Pulmonary artery endothelial cell (primary cell): ENCODE measurements around the gene USE1. TPM values are rescaled to one million over a fixed set of nuclear protein-coding genes. Genes with fewer than 3 reads are reported as not detected.

Source experiments
- DNase-seq: peaks from one replicate; pipeline ENCODE4 v3.0.0-alpha.2; 2011; ENCODE audit warnings: low read depth, low spot score
- total RNA-seq: library from RNA; depleted of rRNA; stranded (reverse); fragments of >200 nt; gene quantifications from 2 replicates; pipeline ENCODE4 v1.2.3, GENCODE V29; 2014

Gene USE1
- total RNA-seq, 1 donor from 2014 or later = 19.1 TPM

DNA sequence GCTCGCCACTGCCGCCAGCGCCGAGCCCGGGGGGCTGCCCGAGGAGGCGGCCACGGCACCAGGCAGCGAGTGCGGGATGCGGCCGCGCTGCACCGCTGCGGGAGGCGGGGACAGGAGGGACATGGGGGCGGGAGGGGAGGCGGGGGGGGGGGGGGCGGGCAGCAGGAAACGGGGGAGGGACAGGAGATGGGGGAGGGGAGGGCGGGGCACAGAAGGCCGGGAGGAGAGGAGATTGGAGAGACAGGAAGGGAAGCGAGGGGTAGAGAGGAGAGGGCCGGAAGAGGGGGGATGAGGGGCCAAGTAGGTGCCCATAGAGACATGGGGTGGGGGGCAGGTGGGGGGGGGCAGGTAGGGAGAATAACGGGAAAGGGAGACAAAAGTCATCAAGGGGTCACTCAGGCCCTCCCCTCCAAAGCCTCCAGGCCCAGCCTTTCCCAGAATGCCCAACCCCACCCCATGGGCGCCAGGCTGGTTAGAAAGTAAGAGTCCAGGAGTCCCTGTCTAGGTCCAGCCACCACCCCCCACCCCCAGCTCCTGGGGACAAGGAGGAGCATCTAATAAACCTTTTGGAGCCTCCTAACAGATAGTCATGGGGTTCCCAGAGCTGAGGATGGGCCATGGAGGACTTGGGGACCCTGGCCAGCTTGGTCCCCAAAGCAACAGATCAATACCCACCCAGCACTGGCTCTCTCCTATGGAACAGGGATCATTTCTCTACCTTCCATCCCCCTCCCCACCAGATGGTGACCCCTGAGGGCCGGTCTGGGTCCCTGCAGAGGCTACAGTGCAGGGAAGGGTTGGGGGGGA, 21.0 kb downstream of the USE1 start:
- no peak for DNase-seq

DNA sequence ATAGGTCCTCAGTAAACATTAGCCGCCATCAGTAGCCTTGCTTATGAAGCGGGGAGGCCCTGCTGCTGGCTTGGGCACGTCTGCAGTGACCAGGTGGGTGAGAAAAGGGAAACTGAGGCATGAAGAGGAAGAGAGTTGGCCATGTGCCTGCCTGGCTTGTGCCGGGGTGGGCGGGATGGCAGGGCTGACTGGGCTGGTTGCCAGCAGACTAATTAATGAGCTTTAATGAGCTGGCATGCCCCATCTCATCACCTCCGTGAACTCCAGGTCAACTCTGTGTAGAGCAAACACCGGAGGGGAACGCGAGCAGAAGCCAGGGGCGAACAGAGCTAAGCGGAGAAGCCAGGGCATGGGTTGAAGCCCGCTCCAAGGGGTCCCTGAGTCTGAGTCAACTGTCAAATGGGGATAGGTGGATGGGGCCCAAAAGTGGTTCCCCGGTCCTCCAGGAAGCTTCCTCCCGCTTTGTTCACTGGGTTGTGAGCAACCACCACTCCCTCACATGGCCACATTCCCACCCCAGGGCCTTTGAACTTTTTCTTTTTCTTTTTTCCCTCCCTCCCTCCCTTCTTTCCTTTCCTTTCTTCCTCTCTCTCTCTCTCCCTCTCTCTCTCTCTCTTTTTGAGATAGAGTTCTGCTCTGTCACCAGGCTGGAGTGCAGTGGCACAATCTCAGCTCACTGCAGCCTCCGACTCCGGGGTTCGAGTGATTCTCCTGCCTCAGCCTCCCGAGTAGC, 21.8 kb downstream of the USE1 start:
- DNase-seq = no peak

DNA sequence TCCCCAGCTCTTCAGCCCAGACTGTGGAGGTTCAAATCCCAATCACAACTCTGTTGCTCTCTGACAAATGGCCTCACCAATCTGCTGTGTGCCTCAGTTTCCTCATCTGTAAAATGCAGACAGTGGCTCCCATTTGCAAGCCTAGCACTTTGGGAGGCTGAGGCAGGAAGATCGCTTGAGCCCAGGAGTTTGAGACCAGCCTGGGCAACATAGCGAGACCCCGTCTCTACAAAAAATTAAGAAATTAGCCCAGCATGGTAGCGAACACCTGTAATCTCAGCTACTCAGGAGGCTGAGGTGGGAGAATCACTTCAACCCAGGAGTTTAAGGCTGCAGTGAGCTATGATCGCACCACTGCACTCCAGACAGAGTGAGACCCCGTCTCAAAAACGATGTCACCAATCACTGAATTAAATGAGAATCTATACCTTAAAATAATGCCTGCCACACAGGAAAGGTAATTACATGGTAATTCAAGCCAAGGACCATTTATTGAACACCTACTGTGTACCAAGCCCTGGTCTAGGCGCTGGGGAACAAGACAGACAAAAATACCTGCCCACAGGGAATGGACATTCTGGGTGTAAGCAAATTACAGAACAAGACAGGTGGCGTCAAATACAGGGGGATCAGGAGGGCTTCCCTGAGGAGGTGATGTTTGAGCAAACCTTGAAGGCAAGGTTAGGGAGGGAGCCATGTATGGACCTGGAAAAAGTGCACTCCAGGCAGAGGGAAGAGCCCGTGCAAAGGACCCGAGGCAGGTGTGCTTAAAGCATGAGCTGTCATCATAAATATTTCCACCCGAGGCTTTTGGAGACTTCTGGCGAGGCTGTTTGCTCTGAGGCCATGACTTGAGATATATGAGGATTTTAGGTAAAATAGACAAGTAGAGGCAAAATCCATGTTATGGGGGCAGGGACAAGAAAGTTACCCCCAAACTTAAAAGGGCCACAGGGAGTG, 22.9 kb downstream of the USE1 start:
- no peak for DNase-seq

DNA sequence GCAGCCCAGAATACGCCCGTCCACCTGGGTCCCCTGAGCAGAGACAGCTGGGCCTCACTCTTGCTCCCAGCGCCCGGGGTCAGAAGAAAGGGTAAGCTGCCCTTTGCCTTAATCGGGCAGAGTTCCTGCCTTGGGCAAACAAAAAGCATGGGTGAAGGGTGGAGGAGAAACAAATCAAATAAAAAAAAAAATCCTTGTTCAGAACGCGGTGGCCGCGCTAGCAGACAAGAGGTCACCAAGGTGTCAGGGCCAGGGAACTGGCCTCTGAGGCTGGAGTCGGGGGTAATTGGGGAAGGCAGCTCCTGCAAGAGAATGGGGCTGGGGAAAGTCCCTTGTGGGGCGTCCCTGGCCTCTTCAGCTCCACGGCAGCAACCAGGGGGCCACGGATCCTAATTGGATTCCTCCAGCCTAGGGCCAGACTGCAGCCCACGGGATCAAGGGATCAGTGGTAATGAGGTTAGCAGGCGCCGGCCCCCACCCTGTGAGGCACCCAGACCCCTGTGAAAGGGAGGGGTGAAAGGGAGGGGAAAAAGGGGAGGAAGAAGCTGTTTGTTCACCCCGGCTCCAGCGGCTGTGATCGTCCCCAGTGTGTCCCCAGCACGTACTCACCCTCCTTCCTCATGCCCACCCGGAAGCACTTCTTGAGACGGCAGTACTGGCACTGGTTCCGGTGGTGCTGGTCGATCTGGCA, 25.1 kb downstream of the USE1 start:
- DNase-seq = no peak

DNA sequence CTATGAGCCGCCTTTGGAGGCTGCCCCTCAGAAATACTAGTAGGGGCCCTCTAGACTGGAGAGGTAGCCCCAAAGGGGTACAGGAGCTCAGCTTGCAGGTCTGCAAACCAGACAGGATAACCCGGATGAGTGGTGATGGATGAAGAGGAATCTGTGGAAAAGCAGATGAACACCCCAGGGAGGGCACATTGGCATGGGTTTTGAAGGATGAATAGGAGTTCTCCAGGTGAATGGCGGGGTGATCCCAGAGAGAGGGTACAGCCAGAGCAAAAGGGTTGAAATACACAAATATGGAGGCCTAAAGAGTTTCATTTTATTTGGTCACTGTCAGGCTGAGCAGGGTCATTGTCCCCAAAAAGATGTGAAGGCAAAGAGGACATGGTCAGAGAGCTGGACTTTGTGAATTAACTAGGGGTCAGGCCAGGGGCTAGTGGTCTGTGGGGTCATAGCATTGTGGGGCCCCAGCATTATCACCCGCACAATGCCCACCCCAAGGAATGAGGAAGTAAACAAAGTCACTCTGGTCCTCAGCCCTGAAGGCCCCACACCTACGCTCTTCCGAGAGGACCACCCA, 25.8 kb downstream of the USE1 start:
- DNase-seq = no peak

DNA sequence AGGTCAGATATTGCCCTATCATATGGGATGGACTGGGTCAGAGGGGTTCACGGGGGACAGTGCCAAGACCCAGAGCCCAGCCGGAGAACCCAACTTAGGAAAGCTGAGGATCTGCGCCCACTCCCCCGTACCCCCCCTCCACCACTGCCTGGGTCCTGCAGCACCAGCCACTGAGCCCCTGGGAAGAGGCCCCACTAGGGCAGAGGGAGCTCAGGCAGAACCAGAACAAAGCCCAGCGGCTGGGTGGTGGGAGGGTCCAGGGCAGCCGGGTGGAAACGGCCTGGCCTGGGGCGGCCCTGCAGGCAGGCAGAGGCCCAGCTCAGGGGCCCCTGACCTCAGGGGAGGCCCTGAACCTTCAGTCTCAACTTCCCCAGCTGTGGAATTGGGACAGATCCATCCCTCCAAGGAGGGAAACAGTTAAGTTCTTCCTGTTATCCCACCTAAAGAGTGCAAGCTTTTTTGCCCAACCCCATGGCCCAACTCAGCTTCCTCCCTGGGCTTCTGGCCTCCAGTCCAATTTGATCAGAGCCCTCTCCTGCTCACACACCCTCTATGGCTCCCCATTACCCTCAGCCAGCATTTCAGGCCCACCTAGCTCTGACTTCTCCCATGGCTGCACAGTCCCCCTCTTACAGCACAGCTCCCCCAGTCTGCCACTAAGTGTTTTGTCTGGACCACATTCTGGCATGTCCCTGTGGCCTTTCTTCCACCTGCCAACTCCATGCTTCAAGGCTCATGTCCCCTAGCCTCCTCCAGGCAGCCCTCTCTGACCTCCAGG, 27.5 kb downstream of the USE1 start:
- no peak for DNase-seq

DNA sequence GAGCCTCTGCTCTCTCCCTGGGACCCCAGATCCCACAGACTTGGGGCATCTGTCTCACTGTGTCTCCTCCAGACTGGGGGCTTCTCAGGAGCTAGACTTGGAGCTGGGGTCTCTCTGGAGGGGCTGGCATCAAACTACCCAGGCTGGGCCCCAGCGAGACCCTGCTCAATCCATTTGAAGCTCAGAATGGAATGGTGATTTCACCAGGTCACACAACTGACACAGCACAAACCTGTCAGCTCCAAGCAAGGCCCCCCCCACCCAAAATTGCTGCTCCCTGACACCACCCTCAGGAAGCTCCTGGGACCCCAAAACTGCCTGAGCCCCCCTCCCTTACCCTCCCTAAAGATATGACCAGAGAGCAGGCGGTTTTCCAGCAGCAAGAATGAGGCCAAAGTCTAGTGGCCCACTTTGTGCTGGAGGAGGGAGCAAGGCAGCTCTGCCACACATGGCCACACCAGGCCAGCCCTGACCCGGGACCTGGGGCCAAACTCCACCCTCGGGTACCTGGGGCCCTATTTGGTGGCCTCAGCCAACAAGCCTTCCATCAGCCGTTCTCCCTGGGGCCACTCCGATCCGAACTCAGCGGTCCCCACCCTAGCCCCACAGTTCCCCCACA, 28.2 kb downstream of the USE1 start:
- no peak for DNase-seq

DNA sequence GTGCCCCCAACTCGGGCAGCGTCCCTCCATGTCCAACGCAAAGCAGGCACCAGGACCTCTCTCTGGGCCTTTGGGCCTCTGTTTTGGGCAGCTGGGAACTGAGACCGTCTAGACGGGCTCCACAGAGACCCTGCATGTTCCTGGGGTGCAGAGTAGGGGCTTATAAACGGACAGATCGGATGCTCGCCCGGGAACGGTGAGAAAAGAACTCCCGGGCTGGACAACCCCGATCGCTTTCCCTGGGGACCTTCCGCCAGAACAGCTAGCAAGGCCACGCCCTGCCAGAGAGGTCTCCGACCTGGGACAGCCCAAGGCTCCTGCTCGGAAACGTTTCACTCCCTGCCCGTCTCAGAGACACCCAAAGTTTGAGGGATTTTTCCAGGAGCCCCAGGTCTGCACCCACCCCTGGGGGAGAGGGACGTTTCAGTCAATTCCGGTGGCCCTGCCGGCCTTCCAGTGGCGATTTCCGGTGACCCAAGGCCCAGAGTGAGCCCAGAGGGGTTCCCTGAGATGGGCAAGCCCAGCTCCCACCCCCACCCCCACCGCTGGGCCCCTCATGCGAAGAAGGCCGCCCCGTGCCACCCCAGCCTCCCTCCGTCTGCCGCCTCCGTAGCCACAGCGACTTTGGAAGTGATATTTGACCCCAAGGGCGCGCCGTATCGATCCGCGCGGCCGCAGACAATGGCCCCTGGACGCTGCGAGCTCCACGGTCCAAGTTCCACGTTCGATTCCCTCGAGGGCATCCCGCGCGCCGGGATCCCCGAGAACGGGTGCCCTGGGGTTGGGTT, 28.9 kb downstream of the USE1 start:
- no peak for DNase-seq

DNA sequence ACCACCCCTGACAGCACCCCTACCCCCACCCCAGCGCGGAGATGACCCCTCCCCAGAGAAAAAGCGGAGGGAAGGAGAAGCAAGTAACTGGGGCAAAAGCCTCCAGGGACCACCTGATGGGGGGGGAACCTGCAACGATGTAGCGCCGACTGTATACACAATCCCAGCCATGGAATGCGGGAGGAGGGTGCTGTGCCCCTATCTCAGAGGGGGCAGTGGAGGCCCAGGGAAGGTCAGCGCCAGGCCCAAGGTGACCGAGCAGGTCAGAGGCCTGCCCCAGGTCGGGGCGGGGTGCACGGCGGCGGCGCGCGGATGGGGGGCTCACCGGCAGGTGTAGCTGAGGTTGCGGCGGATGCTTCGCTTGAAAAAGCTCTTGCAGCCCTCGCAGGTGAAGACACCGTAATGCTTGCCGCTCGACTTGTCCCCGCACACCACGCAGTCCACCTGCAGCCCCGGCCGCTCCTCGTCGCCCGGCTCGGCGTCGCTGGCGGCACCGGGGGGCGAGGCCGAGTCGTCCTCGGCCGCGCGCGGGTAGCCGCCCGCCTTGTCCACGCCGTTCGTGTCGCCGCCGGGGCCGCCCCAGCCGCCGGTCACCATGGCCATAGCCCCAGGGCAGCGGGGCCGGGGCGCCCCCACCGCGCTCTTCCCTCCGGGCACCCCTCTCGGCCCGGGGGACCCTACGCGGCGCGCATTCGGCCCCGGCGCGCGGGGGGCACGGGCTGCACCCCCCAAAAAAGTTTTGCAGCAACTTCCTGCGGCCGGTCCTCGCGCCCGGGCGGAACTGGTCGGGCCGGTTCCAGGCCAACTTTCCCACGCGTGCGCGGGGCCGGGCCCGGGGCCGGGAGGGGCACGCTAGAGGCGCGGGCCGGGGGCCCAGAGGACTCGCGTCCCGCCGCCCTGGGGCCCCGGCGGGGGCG, 29.7 kb downstream of the USE1 start:
- no peak for DNase-seq

DNA sequence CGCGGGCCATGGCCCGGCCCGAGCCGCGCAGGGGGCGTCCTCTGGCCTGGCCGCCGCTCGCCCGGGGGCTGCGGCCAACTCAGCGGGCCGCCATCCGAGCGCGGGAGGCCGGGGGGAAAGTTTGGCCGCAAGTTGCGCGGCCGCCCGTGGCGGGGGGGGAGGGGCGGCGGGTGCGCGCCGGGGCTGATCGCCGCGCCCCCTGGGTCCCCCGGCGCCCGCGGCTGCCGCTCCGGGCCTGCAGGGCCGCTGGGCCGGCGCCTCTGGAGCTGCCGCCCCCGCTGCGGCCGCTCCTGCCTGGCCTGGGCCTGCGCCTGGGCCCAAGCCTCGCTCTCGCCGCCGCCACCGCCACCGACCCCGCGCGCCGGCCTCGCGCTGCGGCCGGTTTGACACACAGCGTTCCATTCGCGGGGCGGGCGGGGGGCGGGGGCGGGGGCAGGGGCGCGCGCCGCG, 30.4 kb downstream of the USE1 start, which contains the start of gene NR2F6:
Gene NR2F6, minus strand, starts transcription at position 385 of the 450 bp plus-strand sequence. CDS start 699 bp downstream, outside the sequence.
- no peak for DNase-seq

DNA sequence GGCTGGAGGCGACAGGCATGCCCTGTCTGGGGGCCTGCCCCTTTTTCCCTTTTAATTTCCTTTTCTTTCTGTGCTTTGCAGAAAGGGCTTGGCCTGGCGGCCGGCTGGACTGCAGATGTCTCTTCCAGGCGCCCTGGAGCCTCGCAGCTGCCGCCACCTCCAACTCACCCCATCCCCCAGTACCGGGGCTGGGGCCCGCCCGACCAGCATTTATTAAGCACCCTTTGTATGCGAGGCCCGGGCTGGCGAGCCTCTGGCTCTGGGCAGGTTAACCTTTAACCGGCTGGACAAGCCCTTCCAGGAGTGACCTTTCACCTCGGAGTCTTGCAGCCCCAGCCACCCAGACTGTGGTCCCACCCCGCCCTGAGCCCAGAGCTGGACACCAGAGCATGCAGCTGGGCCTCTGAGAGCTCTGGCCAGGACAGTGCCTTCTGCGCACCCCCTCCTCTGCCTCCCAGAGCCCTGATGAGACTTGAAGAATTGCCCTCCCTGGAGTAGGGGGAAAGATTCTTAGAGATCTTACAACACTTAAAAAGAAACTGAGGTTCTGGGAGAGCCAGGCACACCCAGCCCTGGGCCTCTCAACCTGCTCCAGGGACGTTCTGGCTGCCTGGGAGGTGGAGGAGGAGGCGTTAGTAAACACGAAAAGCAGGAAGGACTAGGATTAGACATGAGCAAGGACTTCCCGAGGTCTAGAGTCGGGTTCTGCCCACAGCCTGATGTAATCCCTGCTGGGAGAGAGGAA, 31.7 kb downstream of the USE1 start:
- no peak for DNase-seq

DNA sequence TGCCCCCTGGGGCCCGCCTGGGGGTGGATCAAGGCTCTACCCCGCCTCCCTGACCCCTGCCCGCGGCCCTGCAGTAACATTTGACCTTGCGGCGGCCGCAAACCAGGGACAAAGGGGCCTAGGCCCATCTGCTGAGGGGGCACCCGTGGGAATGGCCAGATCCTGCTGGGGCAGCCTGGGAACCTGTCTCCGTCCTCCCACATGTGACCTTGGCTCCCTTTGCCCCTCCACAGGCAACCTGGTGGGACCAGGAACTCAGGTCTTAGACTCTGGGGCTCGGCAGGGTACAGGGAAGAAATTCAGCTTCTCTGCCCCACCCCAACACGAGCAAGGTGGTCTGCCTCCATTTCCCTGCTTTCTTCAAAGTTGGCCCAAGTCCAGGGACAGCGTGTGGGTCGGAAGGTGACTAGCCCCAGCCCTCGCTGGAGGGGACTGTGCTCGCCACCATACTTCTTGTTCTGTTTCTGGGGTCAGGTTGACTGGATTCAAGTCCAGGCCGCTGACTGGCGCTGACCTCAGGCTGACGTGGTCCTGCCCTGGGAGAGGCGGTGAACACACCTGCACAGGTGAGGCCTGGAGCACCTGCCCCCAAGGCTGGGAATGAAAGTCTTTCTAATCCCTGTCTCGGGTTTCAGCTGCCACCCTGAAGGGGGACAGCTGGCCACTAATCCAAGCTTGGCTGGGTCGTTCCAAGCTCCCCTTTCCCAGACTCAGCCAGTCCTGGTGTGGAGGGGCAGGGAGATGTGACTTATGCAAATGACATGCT, 33.0 kb downstream of the USE1 start:
- DNase-seq = no peak

DNA sequence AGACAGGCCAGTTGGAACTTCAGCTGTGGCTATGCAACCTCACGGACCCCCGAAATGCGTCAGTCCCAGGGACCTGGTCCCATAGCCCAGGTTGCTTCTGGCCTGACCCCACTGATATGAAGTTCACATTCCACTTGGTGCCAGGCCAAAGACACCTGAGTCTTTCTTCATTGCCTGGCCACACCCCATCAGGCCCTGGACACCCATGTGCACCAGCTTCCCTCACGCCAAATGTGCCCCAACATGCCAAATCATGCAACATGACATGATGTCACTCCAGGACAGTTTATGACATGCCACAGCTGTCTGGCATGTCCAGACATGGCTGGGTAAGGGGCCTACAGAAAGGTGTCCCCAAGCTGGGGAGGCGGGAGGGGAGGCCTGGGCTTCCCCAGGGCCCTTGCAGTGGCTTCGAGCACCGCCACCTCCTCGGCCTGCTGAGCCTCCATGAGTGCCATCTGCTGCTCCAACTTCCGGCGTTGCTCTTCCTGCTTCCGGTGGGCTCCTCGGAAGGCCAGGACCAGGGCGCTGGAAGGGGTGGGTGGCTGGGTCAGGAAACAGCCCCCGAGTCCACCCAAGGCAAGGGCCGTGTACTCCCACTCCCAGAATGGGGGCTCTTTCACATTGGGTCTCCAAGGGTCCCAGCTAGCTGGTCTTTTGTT, 34.9 kb downstream of the USE1 start:
- no peak for DNase-seq

DNA sequence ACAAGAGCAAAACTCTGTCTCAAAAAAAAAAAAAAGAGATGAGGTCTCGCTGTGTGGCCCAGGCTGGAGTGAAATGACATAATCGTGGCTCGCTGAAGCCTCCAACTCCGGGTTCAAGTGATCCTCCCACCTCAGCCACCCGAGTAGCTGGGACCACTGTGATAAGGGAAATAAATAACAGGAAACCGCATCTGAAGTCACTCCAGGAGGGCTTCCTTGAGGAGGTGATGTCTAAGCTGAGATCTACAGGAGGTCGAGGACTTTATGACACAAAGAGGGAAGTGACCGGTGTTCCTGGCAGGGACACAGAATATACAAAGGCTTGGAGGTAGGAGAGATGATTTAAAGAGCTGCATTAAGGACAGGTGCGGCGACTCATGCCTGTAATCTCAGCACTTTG, 39.5 kb downstream of the USE1 start:
- no peak for DNase-seq

DNA sequence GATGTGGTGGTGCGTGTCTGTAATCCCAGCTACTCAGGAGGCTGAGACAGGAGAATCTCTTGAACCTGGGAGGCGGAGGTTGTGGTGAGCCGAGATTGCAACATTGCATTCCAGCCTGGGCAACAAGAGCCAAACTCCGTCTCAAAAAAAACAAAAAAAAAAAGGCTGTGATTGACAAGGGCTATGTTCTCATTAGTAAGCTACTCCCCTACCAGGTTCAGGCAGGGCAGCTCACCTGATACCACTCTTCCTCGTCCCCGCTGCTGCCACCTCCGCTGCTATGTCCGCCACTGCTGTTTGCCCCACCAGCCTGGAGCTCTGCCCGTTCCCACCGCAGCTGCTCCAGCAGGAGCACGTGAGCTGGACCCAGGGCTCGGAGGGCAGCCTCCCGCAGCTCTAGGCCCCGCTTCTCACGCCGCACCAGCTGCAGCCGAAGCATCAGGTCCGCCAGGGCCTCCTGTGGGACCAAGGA, 40.0 kb downstream of the USE1 start:
- no peak for DNase-seq
